HG02884 (cell line): ENCODE measurements around the gene KMO.

Experiments used
- ATAC-seq: cut with Tn5 transposase; IDR thresholded peaks from one replicate; pipeline ENCODE4 v1.9.1; 2021; ENCODE audit warnings: mild to moderate bottlenecking, moderate library complexity; ENCODE audit not compliant: unreplicated experiment

KMO gene

GRCh38 chr1:241622669-241623068 is 90.5 kb downstream of the KMO start:
- ATAC-seq, result no peak

GRCh38 chr1:241624935-241625334 is 92.8 kb downstream of the KMO start:
- no peak for ATAC-seq

- ATAC-seq, result peak; percentile 82
Observed at GRCh38 chr1:241627453-241628259, 95.5 kb downstream of the KMO start.

- no peak for ATAC-seq
Observed at GRCh38 chr1:241630005-241630404, 97.8 kb downstream of the KMO start.

- no peak for ATAC-seq
Observed at GRCh38 chr1:241630476-241630875, 98.3 kb downstream of the KMO start.

- no peak for ATAC-seq
Observed at GRCh38 chr1:241630899-241631298, 98.7 kb downstream of the KMO start.

GRCh38 chr1:241631674-241632073 is 99.5 kb downstream of the KMO start:
- ATAC-seq, result no peak

GRCh38 chr1:241632987-241633386 is 100.8 kb downstream of the KMO start:
- no peak for ATAC-seq

- ATAC-seq, result no peak
Observed at GRCh38 chr1:241635556-241636152, 103.5 kb downstream of the KMO start.

GRCh38 chr1:241636291-241636690 is 104.1 kb downstream of the KMO start:
- ATAC-seq, result no peak

GRCh38 chr1:241637046-241637590 is 104.9 kb downstream of the KMO start:
- no peak for ATAC-seq

GRCh38 chr1:241637604-241638003 is 105.4 kb downstream of the KMO start:
- ATAC-seq, result no peak

- ATAC-seq, result no peak
Observed at GRCh38 chr1:241638099-241638682, 106.0 kb downstream of the KMO start.

- ATAC-seq, result peak; percentile 0
Observed at GRCh38 chr1:241638909-241639622, 106.9 kb downstream of the KMO start.

- ATAC-seq, result peak; percentile 43
Observed at GRCh38 chr1:241639623-241640148, 107.5 kb downstream of the KMO start.

- ATAC-seq, result peak; percentile 76
Observed at GRCh38 chr1:241640149-241640866, 108.1 kb downstream of the KMO start, which contains the start of the genes CHML and OPN3. CHML (minus strand) TSS chr1:241640369; CDS start chr1:241635766, 4,603 bp downstream. OPN3 (minus strand) TSS chr1:241640369; CDS start chr1:241640254, 115 bp downstream.

- no peak for ATAC-seq
Observed at GRCh38 chr1:241640867-241641622, 108.9 kb downstream of the KMO start.

- no peak for ATAC-seq
Observed at GRCh38 chr1:241641773-241642592, 109.8 kb downstream of the KMO start.

- no peak for ATAC-seq
Observed at GRCh38 chr1:241642593-241642944, 110.4 kb downstream of the KMO start.
